HEK293 (cell line): ENCODE measurements around the gene RBCK1.

Source experiments
- CTCF ChIA-PET: fragments of 350-600 bp; formaldehyde crosslinking; extraction: SDS; loops from one replicate; lab custom pipeline; 2021; ENCODE audit warnings: antibody characterized with exemption; lab: Yijun Ruan, JAX
- POLR2A ChIA-PET: fragments of 300-600 bp; formaldehyde crosslinking; extraction: SDS; loops from one replicate; lab custom pipeline; 2020; ENCODE audit warnings: antibody characterized with exemption, inconsistent platforms; lab: Yijun Ruan, JAX
- H3K27ac ChIP-seq: fragments of 200-500 bp; sonication (Bioruptor generic); 2 replicates; pipeline ENCODE4 v1.5.1; 2014; ENCODE audit warnings: low read depth, low read length, control low read depth, inconsistent platforms; ENCODE audit errors: extremely low read depth
- H3K36me3 ChIP-seq, 2 experiments: fragments of 200-500 bp in 1 of 2; sonication (Bioruptor generic) in 1 of 2; 1 replicate in 1 of 2; 2 replicates in 1 of 2; pipeline ENCODE4 v1.5.1; 2014 to 2017; ENCODE audit warnings: inconsistent platforms in 2 of 2, low read length in 2 of 2; ENCODE audit not compliant: control insufficient read depth in 2 of 2, insufficient read depth in 1 of 2
- H3K4me1 ChIP-seq: fragments of 200-500 bp; sonication (Bioruptor generic); 2 replicates; pipeline ENCODE4 v1.5.1; 2014; ENCODE audit warnings: mild to moderate bottlenecking, low read length, inconsistent platforms; ENCODE audit not compliant: control insufficient read depth, insufficient read depth
- H3K4me3 ChIP-seq: 2 replicates; pipeline ENCODE4 v1.5.1; 2011; ENCODE audit warnings: low read depth, mild to moderate bottlenecking, control low read depth, low read length, moderate library complexity
- H3K9me3 ChIP-seq: fragments of 200-500 bp; sonication (Bioruptor generic); 2 replicates; pipeline ENCODE4 v1.5.1; 2014; ENCODE audit warnings: low read depth, low read length, inconsistent platforms; ENCODE audit not compliant: control insufficient read depth, insufficient read depth
- BCL6B ChIP-seq: fragments of 450-650 bp; formaldehyde crosslinking; IDR thresholded peaks from 2 replicates; pipeline ENCODE4 v1.5.1; 2017; ENCODE audit warnings: missing biosample characterization, missing genetic modification characterization
- GLIS1 ChIP-seq: fragments of 450-650 bp; formaldehyde crosslinking; IDR thresholded peaks from 2 replicates; pipeline ENCODE4 v1.5.1; 2016; ENCODE audit warnings: missing biosample characterization, missing genetic modification characterization
- INSM2 ChIP-seq: fragments of 450-650 bp; formaldehyde crosslinking; IDR thresholded peaks from 2 replicates; pipeline ENCODE4 v1.5.1; 2016; ENCODE audit warnings: missing biosample characterization, missing genetic modification characterization
- SP2 ChIP-seq: fragments of 450-650 bp; formaldehyde crosslinking; IDR thresholded peaks from 2 replicates; pipeline ENCODE4 v1.5.1; 2016; ENCODE audit warnings: missing biosample characterization, missing genetic modification characterization
- SP7 ChIP-seq: fragments of 450-650 bp; formaldehyde crosslinking; IDR thresholded peaks from 2 replicates; pipeline ENCODE4 v1.5.1; 2016; ENCODE audit warnings: missing biosample characterization, missing genetic modification characterization
- YY2 ChIP-seq: fragments of 450-650 bp; formaldehyde crosslinking; IDR thresholded peaks from 2 replicates; pipeline ENCODE4 v1.5.1; 2016; ENCODE audit warnings: missing biosample characterization, missing genetic modification characterization
- ZBTB1 ChIP-seq: fragments of 450-650 bp; formaldehyde crosslinking; IDR thresholded peaks from 2 replicates; pipeline ENCODE4 v1.5.1; 2016; ENCODE audit warnings: missing biosample characterization, missing genetic modification characterization
- ZNF114 ChIP-seq: fragments of 450-650 bp; formaldehyde crosslinking; IDR thresholded peaks from 2 replicates; pipeline ENCODE4 v1.5.0; 2017; ENCODE audit warnings: missing biosample characterization, missing genetic modification characterization
- ZNF148 ChIP-seq: fragments of 450-650 bp; formaldehyde crosslinking; IDR thresholded peaks from 2 replicates; pipeline ENCODE4 v1.5.0; 2017; ENCODE audit warnings: missing biosample characterization, missing genetic modification characterization, borderline replicate concordance
- ZNF2 ChIP-seq: fragments of 450-650 bp; formaldehyde crosslinking; IDR thresholded peaks from 2 replicates; pipeline ENCODE4 v1.5.1; 2016; ENCODE audit warnings: missing biosample characterization, missing genetic modification characterization
- ZNF202 ChIP-seq: fragments of 450-650 bp; formaldehyde crosslinking; IDR thresholded peaks from 2 replicates; pipeline ENCODE4 v1.5.1; 2016; ENCODE audit warnings: missing biosample characterization, missing genetic modification characterization, borderline replicate concordance
- ZNF223 ChIP-seq: fragments of 450-650 bp; formaldehyde crosslinking; IDR thresholded peaks from 2 replicates; pipeline ENCODE4 v1.5.1; 2016; ENCODE audit warnings: missing biosample characterization, missing genetic modification characterization
- ZNF639 ChIP-seq: fragments of 450-650 bp; formaldehyde crosslinking; IDR thresholded peaks from 2 replicates; pipeline ENCODE4 v1.5.1; 2016; ENCODE audit warnings: missing biosample characterization, missing genetic modification characterization
- ZSCAN4 ChIP-seq: fragments of 450-650 bp; formaldehyde crosslinking; IDR thresholded peaks from 2 replicates; pipeline ENCODE4 v1.5.1; 2017; ENCODE audit warnings: missing biosample characterization, missing genetic modification characterization
- TF ChIP-seq, protein P1 (sequence below): fragments of 450-650 bp; formaldehyde crosslinking; IDR thresholded peaks from 2 replicates; pipeline ENCODE4 v1.5.1; 2016; ENCODE audit warnings: missing biosample characterization, missing genetic modification characterization
- TF ChIP-seq, protein P2 (sequence below): fragments of 450-650 bp; formaldehyde crosslinking; IDR thresholded peaks from 2 replicates; pipeline ENCODE4 v1.5.1; 2017; ENCODE audit warnings: missing biosample characterization, missing genetic modification characterization

Gene RBCK1

DNA sequence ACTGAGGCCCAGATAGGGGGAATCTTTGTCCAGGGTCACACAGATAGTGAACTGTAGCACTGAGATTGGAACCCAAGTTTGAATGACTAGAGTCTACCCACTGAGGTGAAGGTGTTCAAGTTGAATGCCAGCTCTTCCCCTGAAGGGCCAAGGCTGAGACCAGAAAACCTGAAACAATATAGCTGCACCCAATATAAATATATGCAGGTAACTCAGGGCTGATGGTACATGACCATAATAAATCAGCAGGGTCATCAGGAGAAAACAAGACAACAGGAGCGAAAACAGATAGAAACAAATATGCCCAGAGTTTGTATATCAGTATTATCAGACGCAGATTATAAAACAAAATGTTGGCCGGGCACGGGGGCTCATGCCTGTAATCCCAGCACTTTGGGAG lies 4.0 kb upstream of the RBCK1 start:
- no peak overlapping the region for H3K27ac ChIP-seq
- no peak overlapping the region for H3K4me3 ChIP-seq
- H3K4me1 ChIP-seq = peaks cover 5% of the 10 kb centered on the region
- ChIA-PET CTCF (no interaction called here), POLR2A (no interaction called here)
- TF ChIP-seq ZNF114 (tag by site-specific recombination) (no peak), INSM2 (tag by site-specific recombination) (no peak), SP2 (tag by site-specific recombination) (no peak), ZSCAN4 (tag by site-specific recombination) (no peak), ZNF148 (tag by site-specific recombination) (no peak), YY2 (tag by site-specific recombination) (no peak), GLIS1 (tag by site-specific recombination) (no peak), BCL6B (tag by site-specific recombination) (no peak), ZNF223 (tag by site-specific recombination) (no peak), ZNF639 (no peak), ZNF202 (tag by site-specific recombination) (no peak), ZBTB1 (tag by site-specific recombination) (no peak), SP7 (tag by site-specific recombination) (no peak), ZNF2 (no peak)
- TF ChIP-seq, protein P1, sequence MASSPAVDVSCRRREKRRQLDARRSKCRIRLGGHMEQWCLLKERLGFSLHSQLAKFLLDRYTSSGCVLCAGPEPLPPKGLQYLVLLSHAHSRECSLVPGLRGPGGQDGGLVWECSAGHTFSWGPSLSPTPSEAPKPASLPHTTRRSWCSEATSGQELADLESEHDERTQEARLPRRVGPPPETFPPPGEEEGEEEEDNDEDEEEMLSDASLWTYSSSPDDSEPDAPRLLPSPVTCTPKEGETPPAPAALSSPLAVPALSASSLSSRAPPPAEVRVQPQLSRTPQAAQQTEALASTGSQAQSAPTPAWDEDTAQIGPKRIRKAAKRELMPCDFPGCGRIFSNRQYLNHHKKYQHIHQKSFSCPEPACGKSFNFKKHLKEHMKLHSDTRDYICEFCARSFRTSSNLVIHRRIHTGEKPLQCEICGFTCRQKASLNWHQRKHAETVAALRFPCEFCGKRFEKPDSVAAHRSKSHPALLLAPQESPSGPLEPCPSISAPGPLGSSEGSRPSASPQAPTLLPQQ (tag by site-specific recombination) = no peak
- TF ChIP-seq, protein P2, sequence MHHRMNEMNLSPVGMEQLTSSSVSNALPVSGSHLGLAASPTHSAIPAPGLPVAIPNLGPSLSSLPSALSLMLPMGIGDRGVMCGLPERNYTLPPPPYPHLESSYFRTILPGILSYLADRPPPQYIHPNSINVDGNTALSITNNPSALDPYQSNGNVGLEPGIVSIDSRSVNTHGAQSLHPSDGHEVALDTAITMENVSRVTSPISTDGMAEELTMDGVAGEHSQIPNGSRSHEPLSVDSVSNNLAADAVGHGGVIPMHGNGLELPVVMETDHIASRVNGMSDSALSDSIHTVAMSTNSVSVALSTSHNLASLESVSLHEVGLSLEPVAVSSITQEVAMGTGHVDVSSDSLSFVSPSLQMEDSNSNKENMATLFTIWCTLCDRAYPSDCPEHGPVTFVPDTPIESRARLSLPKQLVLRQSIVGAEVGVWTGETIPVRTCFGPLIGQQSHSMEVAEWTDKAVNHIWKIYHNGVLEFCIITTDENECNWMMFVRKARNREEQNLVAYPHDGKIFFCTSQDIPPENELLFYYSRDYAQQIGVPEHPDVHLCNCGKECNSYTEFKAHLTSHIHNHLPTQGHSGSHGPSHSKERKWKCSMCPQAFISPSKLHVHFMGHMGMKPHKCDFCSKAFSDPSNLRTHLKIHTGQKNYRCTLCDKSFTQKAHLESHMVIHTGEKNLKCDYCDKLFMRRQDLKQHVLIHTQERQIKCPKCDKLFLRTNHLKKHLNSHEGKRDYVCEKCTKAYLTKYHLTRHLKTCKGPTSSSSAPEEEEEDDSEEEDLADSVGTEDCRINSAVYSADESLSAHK (tag by site-specific recombination) = no peak
- H3K9me3 ChIP-seq = no peaks in the 10 kb centered on the region
- H3K36me3 ChIP-seq = no peaks in the 10 kb centered on the region
